ENCODE data around the gene WDR7. TPM values are rescaled to one million over a fixed set of nuclear protein-coding genes. Genes with fewer than 3 reads are reported as not detected.
"Not testable (repeated sequence)": the region's sequence is repeated elsewhere in the genome, so short reads cannot be mapped to it uniquely, and the experiment has no call there.

Gene WDR7
- total RNA-seq, 1 experiment from 2014 or later: 9.8 TPM

DNA sequence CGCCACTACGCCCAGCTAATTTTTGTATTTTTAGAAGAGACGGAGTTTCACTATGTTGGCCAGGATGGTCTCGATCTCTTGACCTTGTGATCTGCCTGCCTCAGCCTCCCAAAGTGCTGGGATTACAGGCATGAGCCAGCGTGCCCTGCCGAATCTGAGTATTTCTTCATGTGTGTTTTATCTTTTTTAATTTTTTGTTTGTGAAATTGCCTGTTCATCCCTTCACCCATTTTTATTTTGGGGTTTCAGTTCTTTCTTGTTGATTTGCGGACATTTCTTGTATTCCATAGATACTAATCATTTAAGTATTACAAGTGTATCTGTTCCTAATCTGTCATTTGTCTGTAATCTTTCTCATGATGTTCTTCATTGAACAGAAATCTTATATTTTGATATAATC is 3.1 kb downstream of the WDR7 start:
- not testable (repeated sequence) for DNase-seq (ENCODE audit: low read depth)

DNA sequence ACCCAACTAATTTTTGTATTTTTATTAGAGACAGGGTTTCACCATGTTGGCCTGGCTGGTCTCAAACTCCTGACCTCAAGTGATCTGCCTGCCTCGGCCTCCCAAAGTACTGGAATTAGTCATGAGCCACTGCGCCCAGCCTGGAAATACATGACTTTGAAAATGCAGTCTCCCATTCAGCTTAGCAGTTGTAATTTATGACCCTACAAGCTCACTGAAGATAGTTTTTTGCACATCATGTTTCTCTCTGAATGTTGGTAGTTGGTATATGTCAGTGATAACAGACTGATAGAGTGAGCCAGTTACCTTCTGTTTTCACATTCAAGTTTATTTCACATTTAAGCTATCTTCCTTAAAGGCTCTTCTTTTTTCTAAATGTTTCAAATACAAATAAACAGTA is 7.1 kb downstream of the WDR7 start:
- DNase-seq (ENCODE audit: low read depth): no peak

- no peak for DNase-seq (ENCODE audit: low read depth)
These were observed 8.0 kb downstream of the WDR7 start for GRCh38 chr18:56659111-56659510.

DNA sequence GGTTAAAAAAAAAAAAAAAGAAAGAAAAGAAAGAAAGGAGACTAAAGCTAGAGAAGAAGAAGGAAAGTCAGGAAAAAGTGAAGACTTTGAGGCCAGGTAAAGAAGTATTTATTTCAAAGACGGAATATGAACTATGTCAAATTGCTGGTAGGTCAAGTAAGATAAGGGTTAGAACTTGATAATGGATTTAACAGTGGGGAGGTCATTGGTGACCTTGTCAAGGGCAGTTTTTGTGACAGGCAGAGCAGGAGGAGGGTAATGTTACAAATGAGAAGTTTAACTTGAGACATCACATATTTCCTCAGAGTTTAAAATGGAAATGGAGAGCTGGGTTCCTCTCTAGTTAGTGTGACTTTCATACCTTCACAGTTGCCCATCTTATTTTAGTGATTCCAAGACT is 9.5 kb downstream of the WDR7 start:
- no peak for DNase-seq (ENCODE audit: low read depth)

DNA sequence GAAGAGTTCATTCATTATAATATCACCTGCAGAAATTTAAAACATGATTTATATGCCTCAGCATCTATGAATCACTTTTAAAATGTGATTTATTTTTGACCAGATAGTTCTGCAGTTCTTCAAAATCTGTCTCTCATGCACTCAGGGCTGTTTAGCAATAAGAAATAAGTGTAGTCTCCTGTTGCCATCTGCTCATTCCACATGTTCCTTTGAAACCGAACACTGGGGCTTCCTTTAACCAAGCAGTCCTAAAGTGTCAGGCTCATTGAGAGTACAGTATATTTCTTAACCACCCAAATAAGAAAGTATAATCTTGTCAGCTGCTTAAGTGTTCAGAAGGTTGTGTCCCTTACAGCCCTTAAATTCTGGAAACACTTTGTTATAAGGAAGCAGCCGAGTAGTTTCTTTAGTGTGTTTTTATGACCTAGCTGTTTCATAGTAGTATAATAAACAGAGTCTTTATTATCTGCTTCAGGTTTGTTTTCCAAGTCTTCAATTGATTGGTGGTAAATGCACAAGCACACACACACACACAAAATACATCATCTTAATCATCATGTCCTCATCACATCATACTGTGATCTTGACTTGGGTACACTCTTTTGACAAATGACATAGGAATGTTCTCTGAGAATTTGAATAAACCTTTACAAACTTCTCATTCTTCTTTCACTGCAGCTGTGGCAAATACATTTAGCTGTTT is 10.4 kb downstream of the WDR7 start:
- no peak for DNase-seq (ENCODE audit: low read depth)

DNA sequence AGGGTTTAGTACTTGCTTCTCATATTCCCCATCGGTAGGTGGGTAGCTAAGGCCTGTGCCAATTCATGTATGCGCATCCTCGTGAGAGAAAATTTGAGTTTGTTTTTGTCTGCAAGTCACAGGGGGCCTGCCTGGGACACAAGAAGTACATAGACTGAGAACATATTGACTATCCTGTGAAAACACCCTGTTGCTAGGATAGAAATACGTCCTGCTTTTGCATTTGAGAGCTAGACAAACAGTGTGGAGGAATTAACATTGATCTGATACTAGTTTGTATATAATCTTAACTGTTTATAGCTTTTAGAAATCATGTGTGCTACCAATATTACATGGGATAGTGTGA is 10.9 kb downstream of the WDR7 start:
- no peak for DNase-seq (ENCODE audit: low read depth)

GRCh38 chr18:56662502-56662901 is 11.3 kb downstream of the WDR7 start:
- no peak for DNase-seq (ENCODE audit: low read depth)

- no peak for DNase-seq (ENCODE audit: low read depth)
These were observed 11.7 kb downstream of the WDR7 start for GRCh38 chr18:56662902-56663301.

GRCh38 chr18:56672391-56672790 is 21.2 kb downstream of the WDR7 start:
- DNase-seq (ENCODE audit: low read depth): no peak

DNA sequence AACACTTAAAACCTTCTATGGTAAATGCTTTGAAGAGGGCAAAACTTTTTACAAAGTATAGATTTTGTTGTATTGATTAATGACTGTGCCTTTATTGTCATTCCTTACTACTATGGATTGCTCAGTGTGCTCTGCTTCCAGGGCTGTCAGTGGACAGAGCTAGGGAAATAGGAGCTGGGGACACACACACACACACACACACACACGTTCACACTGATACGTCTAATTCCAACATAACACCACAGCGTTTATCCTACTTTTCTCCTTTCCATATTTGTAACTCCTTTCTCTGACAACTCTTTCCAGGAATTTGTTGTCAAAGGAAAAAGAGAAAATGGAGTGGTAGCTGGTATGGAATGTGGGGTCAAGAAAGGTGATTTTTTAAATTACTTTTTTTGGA is 21.8 kb downstream of the WDR7 start:
- no peak for DNase-seq (ENCODE audit: low read depth)

GRCh38 chr18:56676639-56677038 is 25.5 kb downstream of the WDR7 start:
- no peak for DNase-seq (ENCODE audit: low read depth)

DNA sequence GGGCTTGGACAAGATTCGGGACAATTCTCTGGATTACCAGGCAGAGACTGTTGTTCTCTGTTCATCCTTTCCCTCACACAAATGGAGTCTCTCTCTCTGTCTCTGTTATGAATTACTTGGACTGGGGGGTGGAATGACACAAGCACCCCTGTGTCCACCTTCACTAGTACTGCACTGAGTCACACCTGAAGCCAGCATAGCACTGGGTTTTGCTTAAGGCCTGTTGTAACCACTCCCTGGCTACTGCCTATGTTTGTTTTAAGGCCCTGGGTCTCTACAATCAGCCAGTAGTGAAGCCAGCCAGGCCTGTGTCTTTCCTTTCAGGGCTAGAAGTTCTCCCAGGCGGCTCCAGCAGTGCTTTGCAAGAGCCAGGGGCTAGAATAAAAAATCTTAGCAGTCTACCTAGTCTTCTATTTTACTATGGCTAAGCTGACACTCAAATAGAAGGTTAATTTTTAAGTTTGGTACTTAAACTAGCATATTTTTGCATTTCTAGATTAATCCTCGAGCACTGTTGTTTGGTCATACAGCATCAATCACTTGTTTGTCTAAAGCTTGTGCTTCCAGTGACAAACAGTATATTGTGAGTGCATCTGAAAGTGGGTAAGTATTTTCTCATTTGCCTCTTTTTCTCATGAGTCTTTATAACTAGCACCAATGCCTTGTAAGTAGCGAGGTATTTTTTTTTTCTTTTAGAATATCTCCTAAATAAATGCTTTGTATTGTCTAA is 27.8 kb downstream of the WDR7 start:
- no peak for DNase-seq (ENCODE audit: low read depth)

GRCh38 chr18:56684277-56684676 is 33.1 kb downstream of the WDR7 start:
- no peak for DNase-seq (ENCODE audit: low read depth)

GRCh38 chr18:56691530-56691929 is 40.4 kb downstream of the WDR7 start:
- no peak for DNase-seq (ENCODE audit: low read depth)

DNA sequence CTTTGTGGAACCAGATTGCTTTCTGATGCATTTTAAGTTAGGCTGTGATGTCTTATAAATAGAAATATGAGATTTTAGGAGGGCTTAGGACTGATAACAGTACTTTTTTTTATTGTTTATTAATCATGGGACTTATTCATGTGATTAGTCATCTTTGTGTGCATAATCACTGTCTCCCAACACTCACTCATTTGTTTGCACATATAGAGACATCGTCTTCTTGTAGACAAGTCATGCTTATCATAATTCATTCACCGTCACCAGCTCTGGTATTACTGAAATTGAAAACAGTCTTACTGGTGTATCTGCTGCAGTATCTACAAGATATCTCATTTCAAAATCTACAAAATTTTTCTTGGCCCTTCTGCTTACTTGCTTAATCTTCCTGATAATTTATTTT is 45.8 kb downstream of the WDR7 start:
- peak; percentile 6 for DNase-seq (ENCODE audit: low read depth)

- DNase-seq (ENCODE audit: low read depth): peak; percentile 31
These were observed 51.8 kb downstream of the WDR7 start for GRCh38 chr18:56702946-56703345.

GRCh38 chr18:56709463-56709862 is 58.3 kb downstream of the WDR7 start:
- peak; percentile 88 for DNase-seq (ENCODE audit: low read depth)

DNA sequence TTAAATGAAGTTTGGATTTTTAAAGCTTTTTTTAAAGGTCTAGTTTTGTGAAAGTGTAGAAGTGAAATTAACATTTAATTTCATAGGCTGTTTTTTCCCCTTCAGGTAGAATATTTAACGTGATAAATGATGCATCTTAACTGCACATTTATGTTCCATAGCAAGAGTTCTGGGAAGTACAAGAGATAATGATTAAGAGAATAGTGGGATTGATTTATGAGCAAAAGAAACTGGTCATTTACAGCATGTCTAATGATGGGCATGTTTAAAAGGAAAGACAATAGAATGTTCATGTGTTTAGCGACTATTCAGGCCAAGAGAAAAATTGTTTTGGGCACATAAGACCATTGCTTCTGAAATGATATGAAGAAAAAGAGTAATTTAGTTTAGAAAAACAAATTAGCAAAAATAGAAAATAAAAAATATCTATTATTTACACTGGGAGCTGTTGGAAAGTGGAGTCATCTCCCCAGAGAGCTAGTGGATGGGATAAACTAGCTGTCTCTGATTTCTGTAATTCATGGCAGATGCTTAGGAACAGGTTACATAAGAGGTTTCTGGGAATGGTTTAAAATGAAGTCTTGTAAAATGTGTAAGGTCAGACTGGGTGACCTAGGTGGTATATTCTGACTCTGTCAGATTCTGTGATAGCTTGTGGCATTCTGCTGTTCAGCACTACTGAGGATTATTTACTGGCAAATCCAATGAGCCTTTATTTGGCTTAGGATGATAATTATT is 60.7 kb downstream of the WDR7 start:
- DNase-seq (ENCODE audit: low read depth): no peak

- DNase-seq (ENCODE audit: low read depth): no peak
These were observed 61.6 kb downstream of the WDR7 start for GRCh38 chr18:56712761-56713160.

DNA sequence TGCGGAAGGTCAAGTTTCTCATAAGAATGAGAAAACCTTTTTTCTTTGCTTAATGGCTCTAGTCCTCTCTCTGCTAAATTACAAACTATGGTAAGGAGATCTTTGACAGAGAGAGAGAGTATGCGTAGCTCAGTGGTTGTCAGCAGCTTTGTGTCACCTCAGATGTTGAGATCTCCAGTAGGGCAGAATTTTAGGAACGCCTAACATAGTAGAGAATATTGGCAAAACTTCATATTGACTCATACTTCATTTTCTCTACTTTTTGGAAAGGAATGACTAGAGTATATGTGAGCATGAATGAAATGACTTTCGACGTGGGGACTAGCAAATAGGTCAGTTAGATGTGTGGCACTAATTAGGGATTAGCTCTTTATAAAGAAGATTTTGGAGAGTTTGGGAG is 64.0 kb downstream of the WDR7 start:
- DNase-seq (ENCODE audit: low read depth): no peak

- DNase-seq (ENCODE audit: low read depth): no peak
These were observed 65.6 kb downstream of the WDR7 start for GRCh38 chr18:56716692-56717146.

DNA sequence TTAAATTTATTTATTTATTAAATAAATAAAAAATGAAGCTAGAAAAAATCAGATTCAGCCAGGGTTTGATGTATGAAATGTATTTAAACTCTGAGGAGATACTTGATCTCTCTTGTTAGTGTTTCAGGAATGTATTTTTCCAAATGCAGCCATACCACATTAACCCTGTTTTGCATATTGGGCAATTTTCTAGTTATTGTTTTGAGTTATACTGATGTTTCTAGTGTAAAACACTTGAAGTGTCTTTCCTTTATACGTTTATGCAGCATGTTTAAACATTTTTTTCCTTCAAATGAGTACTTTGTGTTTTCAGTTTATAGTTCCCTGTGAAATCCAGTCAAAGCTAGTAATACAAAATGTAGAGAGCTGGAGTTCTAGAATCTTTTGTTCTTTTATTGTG is 69.9 kb downstream of the WDR7 start:
- no peak for DNase-seq (ENCODE audit: low read depth)

DNA sequence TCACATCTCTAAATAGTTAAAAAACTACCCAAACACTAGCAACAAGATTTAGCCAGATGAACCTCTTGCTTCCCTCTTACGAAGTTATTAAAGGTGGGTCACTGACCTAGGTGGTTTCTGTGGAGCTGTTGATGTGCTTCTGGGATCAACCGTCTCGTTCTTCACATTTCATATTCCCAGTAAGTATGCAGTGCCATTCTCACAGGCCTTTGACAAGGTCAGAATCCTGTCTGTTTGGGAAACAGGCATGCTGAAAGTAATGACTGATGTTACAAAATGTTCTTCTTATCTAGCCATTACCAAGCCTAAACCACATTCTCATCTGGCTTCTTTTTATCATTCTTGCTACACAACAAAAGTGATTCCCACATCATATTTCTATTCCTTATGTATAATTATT is 70.3 kb downstream of the WDR7 start:
- DNase-seq (ENCODE audit: low read depth): no peak
